ENCODE results near the gene CCDC102A. TPM values are rescaled to one million over a fixed set of nuclear protein-coding genes. Genes with fewer than 3 reads are reported as not detected.

CCDC102A gene
- total RNA-seq, 4 donors from 2014 or later = 1.2 to 9.3 (median 3.4) TPM

GRCh38 chr16:57539072-57539796 is 2.9 kb upstream of the CCDC102A start:
- no peaks in the 10 kb centered on the region for H3K36me3 ChIP-seq
- DNase-seq = no peak
- intact Hi-C loops (cut with DNase I; ENCODE audit: low total_unique reads) (loop anchor here (5.0 kb wide), 1 partner anchor 237 kb away; no protein-coding TSS in a partner anchor), in situ Hi-C loops (cut with MboI; ENCODE audit: low sequenced_read_pairs in 4 of 4) (no loop called here)
- no peak overlapping the region for H3K4me3 ChIP-seq
- H3K4me1 ChIP-seq = peaks cover 0 to 6% of the 10 kb centered on the region in 2 donors
- no peak for ATAC-seq
- no peaks in the 10 kb centered on the region for H3K27me3 ChIP-seq
- no peaks in the 10 kb centered on the region for H3K9me3 ChIP-seq
- no peak overlapping the region for H3K27ac ChIP-seq
- TF ChIP-seq CTCF (IDR thresholded peaks at IDR 0.05 in 4 of 5, conservative IDR thresholded peaks at IDR 0.05 in 1 of 5) (no peak), POLR2A (IDR thresholded peaks at IDR 0.05) (no peak)

GRCh38 chr16:57538235-57538721 is 1.9 kb upstream of the CCDC102A start:
- DNase-seq (peak in 1 of 2 donors; percentile 3), ATAC-seq (no peak)
- no peak overlapping the region for H3K4me3 ChIP-seq
- TF ChIP-seq POLR2A (IDR thresholded peaks at IDR 0.05) (no peak), CTCF (IDR thresholded peaks at IDR 0.05 in 4 of 5, conservative IDR thresholded peaks at IDR 0.05 in 1 of 5) (no peak)
- H3K27me3 ChIP-seq = no peaks in the 10 kb centered on the region
- in situ Hi-C loops (cut with MboI; ENCODE audit: low sequenced_read_pairs in 4 of 4) = no loop called here
- peaks cover 0 to 6% of the 10 kb centered on the region in 2 donors for H3K4me1 ChIP-seq
- intact Hi-C loops (cut with DNase I; ENCODE audit: low total_unique reads) = loop anchor here (5.0 kb wide), 1 partner anchor 236 kb away; no protein-coding TSS in a partner anchor
- no peak overlapping the region for H3K27ac ChIP-seq
- H3K36me3 ChIP-seq = no peaks in the 10 kb centered on the region
- H3K9me3 ChIP-seq = no peaks in the 10 kb centered on the region

- Histone ChIP-seq H3K27ac (no peak overlapping the region), H3K9me3 (no peaks in the 10 kb centered on the region), H3K27me3 (no peaks in the 10 kb centered on the region), H3K36me3 (no peaks in the 10 kb centered on the region), H3K4me3 (no peak overlapping the region), H3K4me1 (peaks cover 0 to 6% of the 10 kb centered on the region in 2 donors)
- DNase-seq = peak in 1 of 2 donors; percentile 8
- intact Hi-C loops (cut with DNase I; ENCODE audit: low total_unique reads) (loop anchor here (5.0 kb wide), 1 partner anchor 235 kb away; no protein-coding TSS in a partner anchor), in situ Hi-C loops (cut with MboI; ENCODE audit: low sequenced_read_pairs in 4 of 4) (no loop called here)
- no peak for TF ChIP-seq CTCF (IDR thresholded peaks at IDR 0.05 in 4 of 5, conservative IDR thresholded peaks at IDR 0.05 in 1 of 5)
- TF ChIP-seq POLR2A (IDR thresholded peaks at IDR 0.05) = no peak
- no peak for ATAC-seq
These were observed 1.3 kb upstream of the CCDC102A start for GRCh38 chr16:57537581-57538234.

- in situ Hi-C loops (cut with MboI; ENCODE audit: low sequenced_read_pairs in 4 of 4) = no loop called here
- Histone ChIP-seq H3K27ac (no peak overlapping the region), H3K27me3 (no peaks in the 10 kb centered on the region), H3K36me3 (no peaks in the 10 kb centered on the region), H3K4me3 (peak overlapping the region; percentile 73 to 94 (median 83)), H3K4me1 (peaks cover 0 to 6% of the 10 kb centered on the region in 2 donors), H3K9me3 (no peaks in the 10 kb centered on the region)
- intact Hi-C loops (cut with DNase I; ENCODE audit: low total_unique reads) = loop anchor here (5.0 kb wide), 1 partner anchor 235 kb away; no protein-coding TSS in a partner anchor
- DNase-seq = no peak
- TF ChIP-seq POLR2A (IDR thresholded peaks at IDR 0.05) (no peak), CTCF (IDR thresholded peaks at IDR 0.05 in 4 of 5, conservative IDR thresholded peaks at IDR 0.05 in 1 of 5) (no peak)
- no peak for ATAC-seq
These were observed 779 bp upstream of the CCDC102A start for GRCh38 chr16:57537194-57537505.

Measured in gastrocnemius medialis (tissue), 4 donors.